ENCODE measurements around the gene TENM4.
A peak's percentile ranks its signal among the peaks of the same experiment; 100 is the strongest.
"Not testable (repeated sequence)": the region's sequence is repeated elsewhere in the genome, so short reads cannot be mapped to it uniquely, and the experiment has no call there.

The TENM4 gene

DNA sequence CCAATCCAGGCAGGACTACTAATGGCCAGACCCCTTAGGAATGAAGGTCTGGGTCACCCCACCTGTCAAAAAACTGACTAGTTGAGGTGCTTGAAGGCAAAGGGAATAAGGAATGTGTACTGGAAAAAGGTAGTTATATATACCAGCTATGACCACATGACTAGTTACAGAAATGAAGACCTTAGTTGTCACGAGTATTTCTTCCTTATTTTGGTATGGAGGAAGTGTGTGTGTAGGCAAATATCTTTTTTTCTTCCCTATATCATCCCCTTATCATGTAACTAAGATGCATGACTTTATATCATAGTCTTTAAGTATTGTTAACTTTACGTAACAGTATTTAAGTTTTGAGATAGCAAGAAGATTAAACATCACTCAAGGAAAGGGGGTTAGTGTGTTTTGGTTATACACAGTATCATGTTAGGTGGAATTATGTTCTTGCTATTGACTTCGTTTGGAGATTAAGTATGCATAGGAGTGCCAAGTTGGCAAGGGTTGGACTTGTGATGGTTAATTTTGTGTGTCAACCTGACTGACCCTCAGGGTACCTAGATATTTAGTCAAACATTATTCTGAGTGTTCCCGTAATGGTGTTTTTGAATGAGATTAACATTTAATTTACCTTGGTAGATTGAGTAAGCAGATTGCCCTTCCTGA, 828.0 kb downstream of the TENM4 start:
- no peak for DNase-seq (ENCODE audit: low spot score)

DNA sequence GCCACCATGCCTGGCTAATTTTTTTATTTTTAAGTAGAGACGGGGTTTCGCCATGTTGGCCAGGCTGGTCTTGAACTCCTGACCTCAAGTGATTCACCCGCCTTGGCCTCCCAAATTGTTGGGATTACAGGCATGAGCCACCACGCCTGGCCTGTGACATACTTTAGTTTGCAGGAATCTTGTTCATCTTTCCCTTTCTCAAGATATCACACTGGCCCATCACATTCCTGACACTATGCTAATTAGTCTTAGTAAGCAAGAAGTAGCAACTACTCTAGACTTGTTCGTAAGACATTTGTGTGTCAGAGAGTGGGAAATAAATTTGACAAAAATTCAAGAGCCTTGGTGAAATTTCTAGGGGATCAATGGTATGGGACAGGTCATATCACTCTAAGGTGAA, 831.5 kb downstream of the TENM4 start:
- DNase-seq (ENCODE audit: low spot score): not testable (repeated sequence)

DNA sequence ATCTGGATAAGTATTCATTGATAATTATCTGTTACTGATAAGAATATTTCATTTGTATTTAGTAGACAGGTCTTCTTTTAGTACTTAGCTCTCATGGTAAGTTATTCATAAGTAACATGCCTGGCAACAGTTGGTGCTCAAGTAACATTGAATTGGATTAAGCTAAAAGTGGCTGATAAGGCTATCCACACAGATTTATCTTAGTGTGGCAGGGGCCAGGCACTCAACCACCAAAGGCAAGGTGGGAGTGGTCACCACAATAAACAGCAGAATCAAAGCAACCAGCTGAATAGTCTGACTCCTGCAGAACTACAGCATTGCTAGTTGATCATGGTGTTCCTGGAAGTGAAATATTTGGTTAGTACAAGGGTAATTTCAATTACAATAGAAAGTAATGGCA, 833.1 kb downstream of the TENM4 start:
- DNase-seq (ENCODE audit: low spot score): peak; percentile 71

DNA sequence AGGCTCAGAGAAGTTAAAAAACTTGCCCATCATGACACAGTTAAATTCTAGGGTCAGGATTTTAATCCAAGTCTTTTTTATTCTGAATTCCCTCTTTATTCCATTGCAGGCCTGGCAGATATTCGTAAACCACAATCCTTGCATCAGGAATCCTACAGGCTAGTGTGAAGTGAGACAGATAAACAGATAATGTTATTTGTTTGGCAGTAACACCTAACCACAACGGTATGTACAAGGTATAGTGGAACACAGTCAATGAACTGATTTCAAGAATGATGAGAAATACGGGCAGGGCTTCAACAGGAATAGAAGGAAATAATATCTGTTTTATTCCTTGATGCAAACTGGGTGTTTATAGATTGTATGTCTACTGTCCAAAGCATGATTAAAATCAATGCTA, 834.2 kb downstream of the TENM4 start:
- no peak for DNase-seq (ENCODE audit: low spot score)

DNA sequence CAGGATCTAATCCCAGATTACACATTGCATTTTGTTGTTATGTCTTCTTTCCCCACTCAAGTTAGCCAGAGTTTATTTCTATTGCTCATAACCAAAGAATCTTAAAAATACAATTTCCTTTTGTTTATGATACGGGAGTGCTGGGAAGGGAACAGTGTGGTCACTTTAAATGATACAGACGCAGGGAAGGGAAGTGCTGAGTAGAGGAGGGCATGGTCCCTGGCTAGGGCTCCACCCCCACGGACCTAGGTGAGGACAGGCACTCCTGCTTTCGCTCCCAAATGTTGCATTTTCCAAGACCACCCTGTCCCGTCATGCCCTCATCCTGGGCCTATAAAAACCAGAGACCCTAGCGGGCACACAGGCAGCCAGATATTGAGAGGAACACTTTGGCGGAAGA, 835.5 kb downstream of the TENM4 start:
- DNase-seq (ENCODE audit: low spot score): no peak

DNA sequence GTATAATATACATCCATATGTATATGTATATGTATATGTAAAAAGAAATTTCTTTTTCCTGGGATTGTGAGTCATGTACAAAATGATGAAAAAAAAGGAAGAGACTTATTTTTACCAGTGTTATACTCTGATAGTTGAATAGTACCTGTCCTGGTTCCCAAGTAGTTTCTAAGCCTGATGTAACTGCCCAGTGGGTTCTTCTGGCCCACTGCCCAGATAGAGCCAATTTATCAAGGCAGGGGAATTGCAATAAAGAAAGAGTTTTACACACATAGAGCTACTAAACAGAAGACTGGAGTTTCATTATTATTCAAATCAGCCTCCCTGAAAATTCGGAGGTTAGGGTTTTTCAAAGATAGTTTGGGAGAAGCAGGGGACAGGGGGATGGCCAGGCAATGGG, 837.0 kb downstream of the TENM4 start:
- no peak for DNase-seq (ENCODE audit: low spot score)

Small RNA genes within 50 kb of the gene (small RNA-seq; reads per million reads assigned to genes)
- 0 to 0.49 reads per million in 2 experiments for gene MIR5579
- 11.2 to 207 reads per million in 2 experiments for gene MIR708

Data from SK-N-DZ (cell line).